IMR-90 (cell line): ENCODE results near the gene VDAC2. TPM values are rescaled to one million over a fixed set of nuclear protein-coding genes. Genes with fewer than 3 reads are reported as not detected.

Source experiments
- ATAC-seq: fragments of 200-7000 bp; cut with Tn5 transposase; 2 replicates; pipeline ENCODE4 v1.9.1; 2020; ENCODE audit warnings: low read depth, mild to moderate bottlenecking, moderate library complexity
- BruUV-seq: library from RNA; stranded (reverse); fragments of 400-500 nt; replicated peaks from 2 replicates; lab custom pipeline; 2021; lab: Mats Ljungman, UMichigan
- CTCF ChIA-PET: fragments of 300-600 bp; formaldehyde crosslinking; extraction: SDS; loops from one replicate; lab custom pipeline; 2021; ENCODE audit warnings: antibody characterized with exemption; lab: Yijun Ruan, JAX
- POLR2A ChIA-PET: fragments of 300-600 bp; sonication (Branson Sonifier 250); formaldehyde crosslinking; loops from one replicate; lab custom pipeline; 2022; ENCODE audit warnings: antibody characterized with exemption; ENCODE audit not compliant: unreplicated experiment; lab: Charles Lee
- DNase-seq: peaks from one replicate; pipeline ENCODE4 v3.0.0; 2013
- H2AFZ ChIP-seq: replicated peaks from 2 replicates; pipeline ENCODE3; 2013; ENCODE audit warnings: low read length, mild to moderate bottlenecking; ENCODE audit not compliant: poor library complexity
- H2AK5ac ChIP-seq: 2 replicates; pipeline ENCODE4 v1.6.1; 2013; ENCODE audit warnings: low read depth, low read length, inconsistent platforms
- H2AK9ac ChIP-seq: replicated peaks from 2 replicates; pipeline ENCODE3; 2013; ENCODE audit warnings: mild to moderate bottlenecking, low read depth, low read length, moderate library complexity; ENCODE audit not compliant: poor library complexity
- H2BK120ac ChIP-seq: 2 replicates; pipeline ENCODE4 v1.6.1; 2013; ENCODE audit warnings: low read depth, low read length, inconsistent platforms
- H2BK15ac ChIP-seq: 3 replicates; pipeline ENCODE4 v1.6.1; 2013; ENCODE audit warnings: low read depth, low read length, inconsistent platforms
- H2BK20ac ChIP-seq: 2 replicates; pipeline ENCODE4 v1.6.1; 2013; ENCODE audit warnings: low read depth, mild to moderate bottlenecking, inconsistent platforms, low read length, moderate library complexity
- H2BK5ac ChIP-seq: 2 replicates; pipeline ENCODE4 v1.6.1; 2013; ENCODE audit warnings: mild to moderate bottlenecking, low read depth, low read length, inconsistent platforms; ENCODE audit not compliant: poor library complexity, severe bottlenecking
- H3K14ac ChIP-seq: replicated peaks from 2 replicates; pipeline ENCODE4 v1.6.1; 2013; ENCODE audit warnings: low read depth, low read length, inconsistent platforms
- H3K18ac ChIP-seq: 2 replicates; pipeline ENCODE4 v1.6.1; 2013; ENCODE audit warnings: low read depth, low read length, control low read depth
- H3K23ac ChIP-seq: 2 replicates; pipeline ENCODE4 v1.6.1; 2013; ENCODE audit warnings: low read depth, low read length, inconsistent platforms
- H3K27ac ChIP-seq: 2 replicates; pipeline ENCODE4 v1.5.1; 2013; ENCODE audit warnings: mild to moderate bottlenecking, control low read depth, low read length; ENCODE audit not compliant: insufficient read depth
- H3K27me3 ChIP-seq: 2 replicates; pipeline ENCODE4 v1.6.1; 2013; ENCODE audit warnings: low read length; ENCODE audit not compliant: control insufficient read depth, insufficient read depth
- H3K36me3 ChIP-seq: 2 replicates; pipeline ENCODE4 v1.6.1; 2013; ENCODE audit warnings: low read length, mixed read lengths; ENCODE audit not compliant: control insufficient read depth, insufficient read depth
- H3K4ac ChIP-seq: 2 replicates; pipeline ENCODE4 v1.6.1; 2013; ENCODE audit warnings: low read depth, low read length, inconsistent platforms
- H3K4me1 ChIP-seq: 2 replicates; pipeline ENCODE4 v1.6.1; 2013; ENCODE audit warnings: low read length, mixed read lengths; ENCODE audit not compliant: control insufficient read depth, insufficient read depth
- H3K4me2 ChIP-seq: 2 replicates; pipeline ENCODE4 v1.6.1; 2013; ENCODE audit warnings: low read depth, mild to moderate bottlenecking, control low read depth, low read length, moderate library complexity
- H3K4me3 ChIP-seq: 2 replicates; pipeline ENCODE4 v1.5.1; 2013; ENCODE audit warnings: low read depth, mild to moderate bottlenecking, control low read depth, low read length, moderate library complexity; ENCODE audit not compliant: insufficient read depth
- H3K56ac ChIP-seq: 2 replicates; pipeline ENCODE4 v1.6.1; 2013; ENCODE audit warnings: low read length, inconsistent platforms; ENCODE audit not compliant: insufficient read depth; ENCODE audit errors: extremely low read depth
- H3K79me1 ChIP-seq, 2 experiments: 2 replicates each; pipeline ENCODE4 v1.6.1; 2013; ENCODE audit warnings: low read length in 2 of 2, inconsistent platforms in 1 of 2, low read depth in 1 of 2
- H3K9ac ChIP-seq: 2 replicates; pipeline ENCODE4 v1.6.1; 2013; ENCODE audit warnings: low read depth, low read length, control low read depth
- H3K9me1 ChIP-seq: 2 replicates; pipeline ENCODE4 v1.6.1; 2013; ENCODE audit warnings: low read length, inconsistent platforms; ENCODE audit not compliant: insufficient read depth
- H3K9me3 ChIP-seq: 2 replicates; pipeline ENCODE4 v1.6.1; 2013; ENCODE audit warnings: low read length; ENCODE audit not compliant: control insufficient read depth, insufficient read depth
- H4K20me1 ChIP-seq: 2 replicates; pipeline ENCODE4 v1.6.1; 2013; ENCODE audit warnings: low read length, inconsistent platforms; ENCODE audit not compliant: insufficient read depth
- H4K5ac ChIP-seq: 2 replicates; pipeline ENCODE4 v1.6.1; 2013; ENCODE audit warnings: mild to moderate bottlenecking, low read depth, low read length, control low read depth
- H4K8ac ChIP-seq, 2 experiments: 2 replicates each; pipeline ENCODE4 v1.6.1; 2013; ENCODE audit warnings: low read depth in 2 of 2, low read length in 2 of 2, control low read depth in 1 of 2, inconsistent platforms in 1 of 2
- H4K91ac ChIP-seq: 2 replicates; pipeline ENCODE4 v1.6.1; 2013; ENCODE audit warnings: low read depth, low read length, inconsistent platforms; ENCODE audit not compliant: insufficient read depth
- FOS ChIP-seq: fragments of 150-350 bp; IDR thresholded peaks from 2 replicates; pipeline ENCODE4 v1.6.1; 2016; ENCODE audit warnings: low read depth, low read length
- MAFK ChIP-seq: IDR thresholded peaks from 2 replicates; pipeline ENCODE4 v1.6.1; 2012; ENCODE audit warnings: low read depth, low read length, improper control_type of control experiment
- RAD21 ChIP-seq: IDR thresholded peaks from 2 replicates; pipeline ENCODE4 v1.6.1; 2012; ENCODE audit warnings: low read length, improper control_type of control experiment
- WGBS, 2 experiments: methylation state at CpG; one replicate each; pipeline versions ENCODE4 v1.1.5 to v1.1.7; 2013; ENCODE audit warnings: missing lambda C conversion rate in 2 of 2; ENCODE audit not compliant: insufficient read length in 1 of 2; ENCODE audit errors: extremely low coverage in 2 of 2; 5-methylcytosine and 5-hydroxymethylcytosine counted together
- dilution Hi-C: fragments of 300-500 bp; cut with HindIII; formaldehyde crosslinking; loops from one replicate; pipeline ENCODE4 v1.14.3; 2018; ENCODE audit warnings: low sequenced_read_pairs; ENCODE audit not compliant: unreplicated experiment
- in situ Hi-C: fragments of 300-500 bp; cut with MboI; formaldehyde crosslinking; loops from 3 replicates; pipeline ENCODE4 v1.14.3; 2019; ENCODE audit warnings: low sequenced_read_pairs, inconsistent platforms, mixed read lengths
- intact Hi-C: fragments of 100-400 bp; cut with micrococcal nuclease; formaldehyde crosslinking; loops from 2 replicates; pipeline ENCODE4 v1.10.0; 2022
- polyA plus RNA-seq, 3 experiments: library from polyadenylated mRNA; depleted of rRNA; stranded (reverse); fragments of >200 nt; gene quantifications; 2 replicates each; pipeline ENCODE4 v1.2.3, GENCODE V29; 2012; ENCODE audit warnings: low replicate concordance in 1 of 3
- total RNA-seq: library from RNA; depleted of rRNA; stranded (reverse); fragments of >200 nt; gene quantifications from 2 replicates; pipeline ENCODE4 v1.2.3, GENCODE V29; 2012

The VDAC2 gene
- total and polyA plus RNA-seq, 2 of the 4 experiments (the other 2 are of a cell fraction): 122 to 139 TPM

DNA sequence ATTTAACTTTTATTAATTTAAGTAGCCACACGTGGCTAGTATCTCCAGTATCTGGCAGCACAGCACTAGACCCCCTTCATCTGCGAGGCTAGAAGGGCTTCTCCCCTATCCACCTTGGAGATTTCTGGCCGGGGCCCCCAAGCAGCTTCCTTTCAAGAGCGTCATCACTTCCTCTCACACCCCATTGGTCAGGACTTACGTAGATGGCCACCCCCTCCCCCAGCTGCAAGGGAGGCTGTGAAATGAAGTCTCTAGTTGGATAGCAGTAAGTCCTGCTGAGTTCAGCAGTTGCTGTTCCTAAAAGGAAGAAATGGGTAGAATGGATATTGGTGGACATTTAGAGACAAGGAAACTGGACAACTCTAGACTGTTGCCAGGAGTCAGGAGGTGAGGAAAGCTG lies 59.0 kb downstream of the VDAC2 start:
- H3K9me1 ChIP-seq: peaks cover 14% of the 10 kb centered on the region
- no peak for ATAC-seq
- intact Hi-C loops: no loop called here

More for the DNA sequence above, 59.0 kb downstream of the VDAC2 start:
- Histone ChIP-seq H4K5ac (no peak overlapping the region; the same call in 1 of the 2 replicates), H3K4me3 (no peak overlapping the region), H3K23ac (peak overlapping the region; percentile 11), H2AK5ac (no peak overlapping the region), H3K4me1 (peaks cover 20% of the 10 kb centered on the region), H3K4ac (peak overlapping the region; percentile 18; the same call in 1 of the 2 replicates), H4K8ac (peak overlapping the region; percentile 12 to 54; a peak in 1 of 4 replicates), H2AFZ (peak overlapping the region; percentile 24), H3K27me3 (no peaks in the 10 kb centered on the region), H3K36me3 (no peaks in the 10 kb centered on the region), H3K4me2 (no peak overlapping the region), H2BK5ac (no peak overlapping the region), H3K27ac (no peak overlapping the region), H3K9me3 (peaks cover 2% of the 10 kb centered on the region; the same call in 1 of the 2 replicates), H2BK15ac (peak overlapping the region; percentile 80; the same call in 2 of the 3 replicates), H3K14ac (peak overlapping the region; percentile 15; the same call in 1 of the 2 replicates), H2AK9ac (no peak overlapping the region), H2BK120ac (no peak overlapping the region), H3K18ac (peak overlapping the region; percentile 31; the same call in 1 of the 2 replicates), H2BK20ac (peak overlapping the region; percentile 46), H3K9ac (no peak overlapping the region), H4K91ac (peak overlapping the region; percentile 45; the same call in 1 of the 2 replicates), H3K56ac (no peak overlapping the region), H4K20me1 (no peaks in the 10 kb centered on the region), H3K79me1 (peaks cover 0 to 3% of the 10 kb centered on the region in 2 experiments; a peak in 1 of 4 replicates)
- in situ Hi-C loops (no loop called here), dilution Hi-C loops (no loop called here)
- CTCF ChIA-PET: no interaction called here
- no TSS peak for BruUV-seq
- TF ChIP-seq FOS (no peak), RAD21 (no peak), MAFK (no peak)
- POLR2A ChIA-PET: no interaction called here
- WGBS, 2 experiments: no CpG with 5 or more reads among the region's 5 CpGs
- no peak for DNase-seq
